T-helper 2 cell treated with Interferon-gamma antibody and Interleukin-4, amounts not matched to agents 5 μg/mL and 100 μg/mL, for 36 hours (primary cell): Measurements from ENCODE around the gene COL5A2.

Source experiments
- DNase-seq: peaks from one replicate; pipeline ENCODE4 v3.0.0; 2021; ENCODE audit warnings: low spot score
- H3K27ac Mint-ChIP-seq: one replicate; pipeline ENCODE4 v1.8.0; 2021; ENCODE audit warnings: mild to moderate bottlenecking, mixed read lengths
- H3K27me3 Mint-ChIP-seq: one replicate; pipeline ENCODE4 v1.8.0; 2021; ENCODE audit warnings: low read depth, mixed read lengths
- H3K36me3 Mint-ChIP-seq: one replicate; pipeline ENCODE4 v1.8.0; 2021; ENCODE audit warnings: low read depth, mixed read lengths
- H3K4me1 Mint-ChIP-seq: one replicate; pipeline ENCODE4 v1.8.0; 2021; ENCODE audit warnings: low read depth, mixed read lengths
- H3K4me3 Mint-ChIP-seq: one replicate; pipeline ENCODE4 v1.8.0; 2022; ENCODE audit warnings: mild to moderate bottlenecking, moderate library complexity, mixed read lengths
- H3K9me3 Mint-ChIP-seq: one replicate; pipeline ENCODE4 v1.8.0; 2021; ENCODE audit warnings: mixed read lengths

COL5A2 gene

DNA sequence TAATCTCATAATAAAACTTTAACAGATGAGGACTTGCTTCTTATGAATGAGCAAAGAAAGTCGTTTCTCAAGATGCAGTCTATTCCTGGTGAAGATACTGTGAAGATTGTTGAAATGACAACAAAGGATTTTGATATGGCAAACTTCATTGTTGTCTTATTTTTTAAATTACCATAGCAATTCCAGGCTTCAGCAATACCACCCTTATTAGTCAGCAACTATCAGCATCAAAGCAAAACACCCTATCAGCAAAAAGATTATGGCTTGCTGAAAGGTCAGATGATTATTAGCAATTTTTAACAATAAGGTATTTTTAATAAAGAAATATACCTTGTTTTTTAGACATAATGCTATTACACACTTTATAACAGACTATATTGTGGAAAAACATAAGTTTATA, 88.3 kb downstream of the COL5A2 start:
- DNase-seq: no peak
- Mint-ChIP-seq H3K27ac (no peak overlapping the region), H3K36me3 (no peaks in the 10 kb centered on the region), H3K4me1 (peaks cover 10% of the 10 kb centered on the region), H3K9me3 (no peaks in the 10 kb centered on the region), H3K27me3 (no peaks in the 10 kb centered on the region), H3K4me3 (no peak overlapping the region)

DNA sequence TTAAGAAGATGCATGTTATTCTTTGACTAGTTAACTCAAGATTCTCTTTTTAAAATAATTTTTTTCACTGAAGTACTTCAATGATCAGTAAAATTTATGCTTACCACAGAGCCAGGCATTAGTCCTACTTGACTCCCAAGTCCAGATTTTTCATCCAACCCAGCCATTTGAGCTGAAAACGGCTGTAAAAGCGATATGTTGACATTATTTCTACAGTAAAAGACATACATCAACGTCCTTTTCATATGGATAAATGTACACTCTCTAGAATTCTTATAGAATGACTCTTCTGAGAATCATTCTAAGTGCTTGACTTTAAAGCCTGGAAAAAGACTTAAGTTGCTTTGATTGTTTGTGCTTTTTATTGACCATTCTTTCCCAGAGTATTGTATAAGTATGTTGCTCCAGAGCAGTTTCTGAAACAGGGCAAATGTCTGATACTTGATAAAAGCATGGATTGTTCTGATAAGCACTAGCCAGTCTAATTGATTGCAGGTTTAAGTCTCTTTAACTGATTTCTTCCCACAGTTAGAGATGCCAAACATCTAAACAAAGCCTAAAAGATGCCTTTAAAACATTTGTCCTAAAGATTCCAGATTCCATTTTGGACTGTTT, 90.9 kb downstream of the COL5A2 start:
- H3K27ac Mint-ChIP-seq: no peak overlapping the region
- DNase-seq: no peak
- H3K4me1 Mint-ChIP-seq: peaks cover 8% of the 10 kb centered on the region

DNA sequence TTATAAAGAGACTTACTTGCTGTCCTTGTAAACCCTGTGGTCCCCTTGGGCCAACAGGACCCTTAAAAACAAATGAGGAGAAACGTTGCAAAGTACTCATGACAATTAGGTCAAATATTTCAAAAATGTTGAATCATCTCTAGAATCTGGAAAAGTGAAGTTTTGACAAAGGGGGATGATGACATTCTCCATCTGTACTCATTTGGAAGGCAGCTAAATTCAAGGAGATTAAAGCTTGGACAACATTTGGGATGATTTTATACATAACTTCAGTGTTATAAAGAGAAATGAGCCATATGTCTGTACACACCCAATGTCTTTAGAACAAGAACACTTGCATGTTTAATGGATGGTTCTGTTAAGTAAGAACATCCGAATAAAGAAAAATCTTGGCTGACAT, 92.9 kb downstream of the COL5A2 start:
- Mint-ChIP-seq H3K36me3 (no peaks in the 10 kb centered on the region), H3K27ac (no peak overlapping the region), H3K9me3 (no peaks in the 10 kb centered on the region), H3K4me1 (peaks cover 8% of the 10 kb centered on the region), H3K4me3 (no peak overlapping the region), H3K27me3 (no peaks in the 10 kb centered on the region)
- DNase-seq: no peak

More for the DNA sequence above, 90.9 kb downstream of the COL5A2 start:
- H3K9me3 Mint-ChIP-seq: no peaks in the 10 kb centered on the region
- H3K4me3 Mint-ChIP-seq: no peak overlapping the region
- no peaks in the 10 kb centered on the region for H3K27me3 Mint-ChIP-seq
- H3K36me3 Mint-ChIP-seq: no peaks in the 10 kb centered on the region

DNA sequence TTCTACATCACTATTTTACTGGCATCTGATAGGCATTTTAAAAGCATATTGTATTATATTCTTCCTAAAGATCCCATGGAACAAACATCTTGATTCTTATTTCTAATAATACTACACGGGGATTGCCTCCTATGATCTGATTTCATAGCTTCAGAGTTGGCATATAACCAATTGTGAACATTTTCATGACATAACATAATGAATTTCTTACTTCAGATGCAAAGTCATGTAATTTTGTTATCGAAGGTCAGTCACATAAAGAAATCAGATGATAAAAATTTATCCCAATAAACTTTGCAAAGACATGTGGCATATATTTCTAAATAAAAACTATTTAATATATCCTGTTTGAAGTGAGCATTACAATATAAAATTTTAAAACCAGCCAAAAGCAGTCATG, 93.3 kb downstream of the COL5A2 start:
- Mint-ChIP-seq H3K4me1 (peaks cover 8% of the 10 kb centered on the region), H3K27me3 (no peaks in the 10 kb centered on the region), H3K36me3 (no peaks in the 10 kb centered on the region), H3K9me3 (no peaks in the 10 kb centered on the region), H3K27ac (no peak overlapping the region), H3K4me3 (no peak overlapping the region)
- no peak for DNase-seq

DNA sequence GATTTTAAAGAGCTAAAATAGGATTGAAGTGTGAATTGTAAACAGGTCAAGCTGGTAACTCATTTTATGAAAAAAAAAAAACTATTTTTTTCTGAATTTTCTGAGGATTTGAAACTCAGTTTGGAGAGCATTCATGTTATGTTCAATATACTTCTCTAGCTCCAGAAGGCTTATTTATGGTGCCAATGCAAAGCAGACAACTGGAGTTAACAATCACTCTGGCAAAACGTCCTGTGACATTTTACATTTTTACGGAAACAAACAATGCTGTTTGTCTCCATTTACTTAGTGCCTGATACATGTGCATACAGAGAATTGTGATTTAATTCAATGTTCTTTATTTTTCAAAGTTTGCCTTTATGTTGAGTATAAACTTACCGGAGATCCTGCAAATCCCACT, 96.0 kb downstream of the COL5A2 start:
- Mint-ChIP-seq H3K36me3 (no peaks in the 10 kb centered on the region), H3K4me1 (no peaks in the 10 kb centered on the region), H3K9me3 (no peaks in the 10 kb centered on the region), H3K27ac (no peak overlapping the region), H3K4me3 (no peak overlapping the region), H3K27me3 (no peaks in the 10 kb centered on the region)
- DNase-seq: no peak

DNA sequence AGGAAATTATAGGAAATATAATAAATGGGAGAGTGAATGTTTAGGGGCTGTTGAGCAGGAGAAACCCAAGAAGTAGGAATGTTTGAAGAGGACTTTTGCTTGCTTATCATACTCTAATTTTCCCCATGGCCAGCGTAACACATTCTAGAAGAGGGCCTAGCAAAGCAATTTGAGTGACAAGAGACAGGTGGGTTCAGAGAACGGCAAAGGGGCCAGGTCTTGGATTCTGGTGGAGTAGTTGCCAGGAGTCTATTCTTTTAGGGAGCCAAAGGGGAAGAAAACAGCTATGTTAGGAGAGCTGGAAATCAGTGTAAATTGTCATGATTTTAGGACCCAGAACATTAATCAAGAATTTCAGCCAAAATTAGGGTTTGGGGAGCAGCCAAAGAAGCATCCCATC, 96.5 kb downstream of the COL5A2 start:
- DNase-seq: no peak
- Mint-ChIP-seq H3K36me3 (no peaks in the 10 kb centered on the region), H3K4me1 (no peaks in the 10 kb centered on the region), H3K9me3 (no peaks in the 10 kb centered on the region), H3K4me3 (no peak overlapping the region), H3K27ac (no peak overlapping the region), H3K27me3 (no peaks in the 10 kb centered on the region)

DNA sequence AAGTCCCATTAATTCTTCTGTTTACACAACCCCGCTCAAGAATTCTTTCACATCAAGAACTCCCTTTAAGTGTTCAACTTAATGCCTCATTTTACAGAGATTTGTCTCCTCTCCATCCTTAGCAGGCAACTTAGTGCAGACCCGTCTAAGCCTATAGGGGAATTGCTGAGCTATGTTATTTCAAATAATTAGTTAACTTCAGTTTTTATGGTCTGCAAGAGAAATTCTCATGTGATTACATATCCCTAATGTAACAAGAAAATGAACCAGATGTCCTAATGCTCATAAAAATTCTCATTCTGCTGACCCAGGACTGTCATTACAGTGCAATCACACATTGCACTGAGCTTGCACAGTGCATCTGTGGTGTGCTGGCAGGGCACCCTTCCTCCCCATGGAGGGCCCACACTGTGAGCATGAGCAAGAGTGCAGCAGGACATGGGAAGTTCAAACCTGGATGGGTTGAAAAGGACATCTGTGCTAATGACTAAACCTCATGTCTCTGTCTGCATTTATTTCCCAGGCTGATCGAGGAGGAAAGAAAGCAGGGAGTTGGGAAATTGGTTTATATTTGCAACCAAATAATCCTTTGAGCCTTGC, 97.1 kb downstream of the COL5A2 start:
- no peak overlapping the region for H3K27ac Mint-ChIP-seq
- H3K36me3 Mint-ChIP-seq: no peaks in the 10 kb centered on the region
- no peaks in the 10 kb centered on the region for H3K27me3 Mint-ChIP-seq
- no peak for DNase-seq
- no peaks in the 10 kb centered on the region for H3K4me1 Mint-ChIP-seq
- H3K4me3 Mint-ChIP-seq: no peak overlapping the region
- no peaks in the 10 kb centered on the region for H3K9me3 Mint-ChIP-seq

DNA sequence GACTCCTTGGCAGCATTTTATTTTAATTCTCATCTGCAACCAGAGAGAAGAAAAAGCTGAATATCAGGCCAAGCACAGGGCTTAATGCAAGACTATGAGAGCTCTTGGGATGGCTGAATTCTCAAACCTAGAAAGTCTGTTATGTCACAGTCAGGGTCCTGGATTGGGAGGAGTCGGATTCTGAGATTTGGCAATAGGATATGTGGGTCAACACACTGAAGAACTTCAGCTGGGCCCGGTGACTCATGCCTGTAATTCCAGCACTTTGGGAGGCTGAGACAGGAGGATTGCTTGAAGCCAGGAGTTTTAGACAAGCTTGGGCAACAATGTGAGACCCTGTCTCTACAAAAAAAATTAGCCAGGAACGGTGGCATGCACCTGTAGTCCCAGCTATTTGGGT, 103.0 kb downstream of the COL5A2 start:
- H3K4me1 Mint-ChIP-seq: no peaks in the 10 kb centered on the region
- DNase-seq: no peak
- H3K4me3 Mint-ChIP-seq: no peak overlapping the region
- no peaks in the 10 kb centered on the region for H3K36me3 Mint-ChIP-seq
- H3K9me3 Mint-ChIP-seq: no peaks in the 10 kb centered on the region
- H3K27me3 Mint-ChIP-seq: no peaks in the 10 kb centered on the region
- no peak overlapping the region for H3K27ac Mint-ChIP-seq

DNA sequence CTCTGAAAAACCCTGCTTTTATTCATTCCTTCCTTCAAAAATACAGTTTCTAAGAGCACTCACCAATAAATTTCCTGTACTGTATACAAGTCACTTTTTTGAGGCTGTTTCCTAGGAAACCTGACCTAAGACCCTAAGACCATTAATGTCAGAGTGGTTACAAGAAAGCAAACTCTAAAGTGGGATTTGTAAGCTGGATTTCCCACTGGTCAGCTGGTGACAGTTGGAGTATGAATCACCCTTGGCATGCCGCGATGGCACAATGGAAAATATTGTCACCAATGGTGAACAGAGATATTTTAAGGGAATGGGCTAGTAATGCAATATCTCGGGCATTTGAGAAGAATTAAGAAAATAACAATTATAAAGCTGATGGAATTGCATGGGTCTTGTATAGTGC, 103.4 kb downstream of the COL5A2 start:
- Mint-ChIP-seq H3K36me3 (no peaks in the 10 kb centered on the region), H3K27ac (no peak overlapping the region), H3K27me3 (no peaks in the 10 kb centered on the region), H3K9me3 (no peaks in the 10 kb centered on the region), H3K4me3 (no peak overlapping the region), H3K4me1 (no peaks in the 10 kb centered on the region)
- DNase-seq: no peak

DNA sequence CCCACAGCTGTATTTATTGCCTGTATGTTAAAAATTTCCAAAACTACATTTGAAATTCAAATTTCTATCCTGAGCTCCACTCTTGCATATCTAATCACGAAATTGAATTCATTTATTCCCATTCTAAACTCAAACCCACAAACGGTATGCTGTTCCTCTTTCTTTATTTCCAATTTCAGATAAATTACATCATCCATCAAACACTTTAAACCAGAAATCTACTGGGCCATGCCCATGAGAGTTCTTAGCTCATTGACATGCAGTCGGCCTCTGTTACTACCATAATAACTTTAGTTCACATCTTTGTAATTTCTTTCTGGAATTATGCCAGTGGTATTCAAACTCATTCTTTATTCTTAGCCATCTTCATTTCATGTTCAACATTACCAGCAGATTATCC, 105.1 kb downstream of the COL5A2 start:
- no peak for DNase-seq
- no peaks in the 10 kb centered on the region for H3K9me3 Mint-ChIP-seq
- no peaks in the 10 kb centered on the region for H3K27me3 Mint-ChIP-seq
- no peak overlapping the region for H3K4me3 Mint-ChIP-seq
- H3K4me1 Mint-ChIP-seq: no peaks in the 10 kb centered on the region
- H3K36me3 Mint-ChIP-seq: no peaks in the 10 kb centered on the region
- H3K27ac Mint-ChIP-seq: no peak overlapping the region

DNA sequence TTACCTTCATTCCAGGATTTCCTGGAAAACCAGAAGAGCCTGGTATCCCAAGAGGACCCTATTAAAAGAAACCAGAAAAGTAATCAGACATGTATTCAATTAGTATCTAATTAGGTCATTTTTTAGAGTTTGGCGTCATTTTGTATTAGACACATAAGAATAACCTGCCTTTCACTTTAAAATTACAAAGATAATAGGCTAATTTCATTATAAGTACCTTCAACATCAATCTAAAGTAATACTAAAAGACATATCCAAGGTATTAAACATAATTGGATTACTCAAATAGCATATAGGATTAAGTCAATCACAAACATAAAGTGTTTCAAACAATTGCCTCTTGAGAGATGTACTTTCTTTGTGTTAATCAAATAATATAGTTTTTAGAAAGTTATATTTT, 107.5 kb downstream of the COL5A2 start:
- Mint-ChIP-seq H3K27me3 (no peaks in the 10 kb centered on the region), H3K4me1 (no peaks in the 10 kb centered on the region), H3K36me3 (no peaks in the 10 kb centered on the region), H3K9me3 (no peaks in the 10 kb centered on the region), H3K4me3 (no peak overlapping the region), H3K27ac (no peak overlapping the region)
- DNase-seq: no peak

DNA sequence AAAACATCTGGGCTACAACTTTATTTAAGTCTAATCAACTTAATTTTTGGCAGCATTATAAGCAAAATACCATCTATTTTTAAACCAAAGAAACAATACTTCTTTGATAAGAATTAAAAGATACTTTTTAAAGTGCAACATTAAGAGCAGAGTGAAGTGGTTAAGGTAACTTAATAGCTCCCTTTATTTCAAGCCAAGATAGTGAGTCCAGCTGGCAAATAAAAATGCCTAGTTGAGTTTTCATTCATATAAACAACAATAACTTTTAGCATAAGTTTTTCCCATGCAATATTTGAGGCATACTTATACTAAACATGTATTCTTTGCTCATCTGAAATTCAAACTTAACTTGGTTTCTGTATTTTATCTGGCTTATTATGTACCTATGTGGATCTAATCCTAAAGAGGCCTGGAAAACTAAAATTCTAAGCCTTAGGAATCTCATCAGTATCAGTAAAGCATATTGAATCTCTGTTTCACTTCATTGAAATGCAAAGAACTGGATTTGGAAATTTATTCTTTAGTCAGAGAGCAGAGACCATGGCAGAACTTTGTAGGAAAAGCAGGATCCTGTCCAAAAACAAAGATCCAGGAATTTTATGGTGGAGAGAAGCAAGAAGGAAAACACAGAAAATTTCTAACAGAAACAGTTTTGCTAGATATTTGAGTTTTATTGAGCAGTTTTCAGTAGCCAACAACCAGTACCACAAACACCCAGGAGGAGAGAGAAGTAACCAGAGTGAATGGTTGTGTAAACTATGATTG, 109.5 kb downstream of the COL5A2 start:
- Mint-ChIP-seq H3K27ac (no peak overlapping the region), H3K9me3 (no peaks in the 10 kb centered on the region), H3K4me3 (no peak overlapping the region), H3K27me3 (no peaks in the 10 kb centered on the region), H3K4me1 (no peaks in the 10 kb centered on the region), H3K36me3 (no peaks in the 10 kb centered on the region)
- no peak for DNase-seq

DNA sequence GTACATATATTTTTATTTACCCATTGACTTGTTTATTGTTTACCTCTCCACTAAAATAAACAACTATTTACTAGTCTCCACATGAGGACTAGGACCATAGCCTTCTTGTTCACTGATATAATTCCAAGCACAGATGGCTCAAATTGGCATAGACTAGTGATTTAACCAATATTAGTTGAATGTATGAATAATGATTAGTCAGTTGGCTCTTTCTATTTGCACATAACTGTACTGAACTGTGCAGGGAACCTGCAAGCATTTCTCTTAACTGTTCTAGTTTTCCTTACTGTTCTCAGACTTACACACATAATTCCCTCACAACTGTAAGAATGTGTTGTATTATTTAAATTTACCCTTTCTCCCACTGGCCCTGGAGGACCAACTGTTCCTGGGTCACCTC, 113.5 kb downstream of the COL5A2 start:
- Mint-ChIP-seq H3K36me3 (no peaks in the 10 kb centered on the region), H3K9me3 (no peaks in the 10 kb centered on the region), H3K4me1 (no peaks in the 10 kb centered on the region), H3K4me3 (no peak overlapping the region), H3K27me3 (no peaks in the 10 kb centered on the region), H3K27ac (no peak overlapping the region)
- DNase-seq: no peak

DNA sequence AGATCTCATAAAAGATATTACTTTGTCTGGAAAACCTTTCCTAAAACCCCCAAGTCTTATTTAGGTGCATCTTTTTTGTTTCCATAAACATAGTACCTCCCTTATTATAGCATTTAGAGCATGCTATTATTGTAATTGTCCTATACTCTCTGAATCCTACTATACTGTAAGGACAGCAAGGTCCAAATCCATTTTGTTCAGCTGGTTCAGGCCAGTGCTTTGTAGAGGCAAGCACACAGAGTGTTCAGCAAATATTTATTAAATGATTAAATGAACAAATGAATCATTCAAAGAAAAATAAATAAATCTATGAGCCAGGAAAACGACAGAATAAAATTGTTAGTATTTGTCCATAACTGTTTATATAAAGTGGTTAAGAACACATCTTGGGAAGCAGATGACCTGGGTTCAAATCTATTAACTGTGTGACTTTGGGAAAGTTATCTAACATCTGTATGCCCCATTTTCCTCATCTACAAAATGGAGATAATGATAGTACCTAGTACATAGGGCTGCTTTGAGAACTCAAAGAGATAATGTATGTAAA, 119.4 kb downstream of the COL5A2 start:
- Mint-ChIP-seq H3K27ac (no peak overlapping the region), H3K36me3 (no peaks in the 10 kb centered on the region), H3K27me3 (no peaks in the 10 kb centered on the region), H3K9me3 (no peaks in the 10 kb centered on the region), H3K4me1 (no peaks in the 10 kb centered on the region), H3K4me3 (no peak overlapping the region)
- DNase-seq: no peak
